D721Med (cell line): ENCODE results near the gene SYNE2.
"Not testable (repeated sequence)": the region's sequence is repeated elsewhere in the genome, so short reads cannot be mapped to it uniquely, and the experiment has no call there.

ENCODE experiments used
- DNase-seq: peaks from one replicate; pipeline ENCODE4 v3.0.0; 2011; ENCODE audit warnings: low spot score; ENCODE audit not compliant: insufficient read length
- FAIRE-seq: peaks from 2 replicates; lab custom pipeline; 2011; peaks lifted over from hg19 to GRCh38; lab: Jason Lieb, UNC
- CTCF ChIP-seq: IDR thresholded peaks from 2 replicates; pipeline ENCODE4 v1.5.1; 2012; ENCODE audit warnings: mild to moderate bottlenecking, control low read depth; ENCODE audit not compliant: insufficient read depth; ENCODE audit errors: missing control alignments

SYNE2 gene

GRCh38 chr14:64149921-64150320, 297.1 kb downstream of the SYNE2 start:
- FAIRE-seq = no peak
- TF ChIP-seq CTCF = no peak

GRCh38 chr14:64158608-64159007, 305.8 kb downstream of the SYNE2 start:
- FAIRE-seq (no peak), DNase-seq (no peak)
- TF ChIP-seq CTCF = no peak

More at GRCh38 chr14:64149921-64150320, 297.1 kb downstream of the SYNE2 start:
- no peak for DNase-seq

GRCh38 chr14:64159588-64159987, 306.8 kb downstream of the SYNE2 start:
- TF ChIP-seq CTCF = peak; percentile 17
- DNase-seq (no peak), FAIRE-seq (no peak)

GRCh38 chr14:64170181-64170580, 317.4 kb downstream of the SYNE2 start:
- no peak for DNase-seq
- TF ChIP-seq CTCF = no peak
- no peak for FAIRE-seq

GRCh38 chr14:64174922-64175782, 322.3 kb downstream of the SYNE2 start:
- FAIRE-seq (no peak), DNase-seq (no peak)
- no peak for TF ChIP-seq CTCF

GRCh38 chr14:64176330-64176729, 323.5 kb downstream of the SYNE2 start:
- no peak for TF ChIP-seq CTCF
- DNase-seq = no peak
- no peak for FAIRE-seq

- FAIRE-seq (no peak), DNase-seq (no peak)
- TF ChIP-seq CTCF = no peak
Measured at GRCh38 chr14:64178814-64179213, 326.0 kb downstream of the SYNE2 start.

GRCh38 chr14:64182908-64183307, 330.1 kb downstream of the SYNE2 start:
- not testable (repeated sequence) for DNase-seq, FAIRE-seq
